Measurements from ENCODE around the gene CCDC54.
"Not testable (repeated sequence)": the region's sequence is repeated elsewhere in the genome, so short reads cannot be mapped to it uniquely, and the experiment has no call there.

The CCDC54 gene

GRCh38 chr3:107377151-107377550 is at the start of gene CCDC54:
Gene CCDC54, plus strand, starts transcription at chr3:107377439. Its CDS starts 149 bp downstream, at chr3:107377588.
- no peak for DNase-seq

- DNase-seq = no peak
Observed at GRCh38 chr3:107328069-107328468, 49.2 kb upstream of the CCDC54 start.

GRCh38 chr3:107329088-107329487 is 48.2 kb upstream of the CCDC54 start:
- DNase-seq = no peak

- DNase-seq = not testable (repeated sequence)
Observed at GRCh38 chr3:107339690-107340089, 37.5 kb upstream of the CCDC54 start.

- DNase-seq = no peak
Observed at GRCh38 chr3:107344722-107345121, 32.5 kb upstream of the CCDC54 start.

- no peak for DNase-seq
Observed at GRCh38 chr3:107345822-107346405, 31.3 kb upstream of the CCDC54 start.

- no peak for DNase-seq
Observed at GRCh38 chr3:107346564-107346963, 30.7 kb upstream of the CCDC54 start.

- DNase-seq = no peak
Observed at GRCh38 chr3:107347751-107348150, 29.5 kb upstream of the CCDC54 start.

- DNase-seq = no peak
Observed at GRCh38 chr3:107356706-107357105, 20.5 kb upstream of the CCDC54 start.

- DNase-seq = no peak
Observed at GRCh38 chr3:107361633-107362032, 15.6 kb upstream of the CCDC54 start.

GRCh38 chr3:107365051-107365450 is 12.2 kb upstream of the CCDC54 start:
- no peak for DNase-seq

- DNase-seq = no peak
Observed at GRCh38 chr3:107366766-107367165, 10.5 kb upstream of the CCDC54 start.

- DNase-seq = no peak
Observed at GRCh38 chr3:107367353-107367752, 9.9 kb upstream of the CCDC54 start.

- no peak for DNase-seq
Observed at GRCh38 chr3:107368654-107369398, 8.4 kb upstream of the CCDC54 start.

GRCh38 chr3:107369791-107370190 is 7.4 kb upstream of the CCDC54 start:
- DNase-seq = no peak

- no peak for DNase-seq
Observed at GRCh38 chr3:107370907-107371306, 6.3 kb upstream of the CCDC54 start.

- no peak for DNase-seq
Observed at GRCh38 chr3:107372506-107372905, 4.7 kb upstream of the CCDC54 start.

- DNase-seq = no peak
Observed at GRCh38 chr3:107373896-107374295, 3.3 kb upstream of the CCDC54 start.

GRCh38 chr3:107375682-107376081 is 1.6 kb upstream of the CCDC54 start:
- DNase-seq = no peak

- DNase-seq = no peak
Observed at GRCh38 chr3:107382631-107383030, 5.4 kb downstream of the CCDC54 start.

- DNase-seq = no peak
Observed at GRCh38 chr3:107384428-107384827, 7.2 kb downstream of the CCDC54 start.

- DNase-seq = no peak
Observed at GRCh38 chr3:107384907-107385306, 7.7 kb downstream of the CCDC54 start.

GRCh38 chr3:107387555-107387954 is 10.3 kb downstream of the CCDC54 start:
- DNase-seq = no peak

GRCh38 chr3:107392549-107393165 is 15.4 kb downstream of the CCDC54 start:
- no peak for DNase-seq

Data from DMS 273 treated with DMSO at 0.1 percent for 48 hours (cell line).